GM12874 (cell line): ENCODE data around the gene PRDM16.

ENCODE experiments used
- TF ChIP-seq, protein P1 (sequence below): IDR thresholded peaks from 2 replicates; pipeline ENCODE4 v1.5.1; 2011; ENCODE audit warnings: low read depth, mild to moderate bottlenecking, control low read depth, low read length, moderate library complexity; ENCODE audit not compliant: insufficient read depth

Gene PRDM16

GRCh38 chr1:3139451-3139852 is 70.4 kb downstream of the PRDM16 start:
- TF ChIP-seq, protein P1, sequence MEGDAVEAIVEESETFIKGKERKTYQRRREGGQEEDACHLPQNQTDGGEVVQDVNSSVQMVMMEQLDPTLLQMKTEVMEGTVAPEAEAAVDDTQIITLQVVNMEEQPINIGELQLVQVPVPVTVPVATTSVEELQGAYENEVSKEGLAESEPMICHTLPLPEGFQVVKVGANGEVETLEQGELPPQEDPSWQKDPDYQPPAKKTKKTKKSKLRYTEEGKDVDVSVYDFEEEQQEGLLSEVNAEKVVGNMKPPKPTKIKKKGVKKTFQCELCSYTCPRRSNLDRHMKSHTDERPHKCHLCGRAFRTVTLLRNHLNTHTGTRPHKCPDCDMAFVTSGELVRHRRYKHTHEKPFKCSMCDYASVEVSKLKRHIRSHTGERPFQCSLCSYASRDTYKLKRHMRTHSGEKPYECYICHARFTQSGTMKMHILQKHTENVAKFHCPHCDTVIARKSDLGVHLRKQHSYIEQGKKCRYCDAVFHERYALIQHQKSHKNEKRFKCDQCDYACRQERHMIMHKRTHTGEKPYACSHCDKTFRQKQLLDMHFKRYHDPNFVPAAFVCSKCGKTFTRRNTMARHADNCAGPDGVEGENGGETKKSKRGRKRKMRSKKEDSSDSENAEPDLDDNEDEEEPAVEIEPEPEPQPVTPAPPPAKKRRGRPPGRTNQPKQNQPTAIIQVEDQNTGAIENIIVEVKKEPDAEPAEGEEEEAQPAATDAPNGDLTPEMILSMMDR: no peak

DNA sequence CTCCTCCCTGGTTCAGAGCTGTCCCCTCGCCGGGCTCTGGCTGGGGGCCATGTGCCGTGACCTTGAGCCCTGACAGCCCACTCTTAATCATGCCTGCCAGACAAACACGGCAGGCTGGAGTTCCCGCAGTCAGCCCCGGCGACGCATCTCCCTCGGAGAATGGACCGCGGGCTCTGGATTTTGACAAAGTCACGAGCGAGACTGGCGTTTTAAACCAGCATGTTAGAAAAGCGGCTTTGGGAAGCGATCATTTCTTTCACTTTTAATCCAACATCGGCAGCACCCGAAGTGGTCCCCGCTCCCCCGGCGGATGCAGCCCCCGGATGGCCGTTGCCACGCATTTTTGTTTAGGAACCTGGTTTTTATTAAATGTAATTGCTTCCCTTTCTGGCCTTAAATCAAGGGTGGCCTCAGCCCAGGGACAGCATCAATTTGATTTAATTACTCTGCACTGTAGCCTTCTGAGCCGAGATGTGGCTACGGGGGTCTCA is 70.9 kb downstream of the PRDM16 start:
- TF ChIP-seq, protein P1: no peak

- TF ChIP-seq, protein P1: no peak
Measured at GRCh38 chr1:3140437-3140836, 71.4 kb downstream of the PRDM16 start.

DNA sequence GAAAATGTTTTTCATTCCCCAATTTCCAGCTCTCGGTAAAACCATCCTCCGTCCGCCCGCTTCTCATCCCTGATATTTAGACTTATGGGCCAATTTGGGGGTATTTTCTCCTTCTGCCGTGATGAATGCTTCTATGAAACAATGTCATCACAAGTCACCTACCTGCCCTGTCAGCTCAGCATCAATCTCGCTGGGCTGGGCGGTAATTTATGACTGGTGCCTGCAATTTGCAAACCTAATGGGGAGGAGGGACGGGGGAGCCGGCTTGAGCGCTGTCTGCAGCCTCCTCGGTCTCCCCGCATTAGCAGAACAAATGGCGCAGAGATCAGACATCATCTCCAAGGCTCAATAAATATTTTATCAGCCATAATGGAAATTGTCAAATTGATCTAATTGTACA is 72.1 kb downstream of the PRDM16 start:
- TF ChIP-seq, protein P1: no peak

GRCh38 chr1:3141836-3142235 is 72.8 kb downstream of the PRDM16 start:
- TF ChIP-seq, protein P1: no peak

DNA sequence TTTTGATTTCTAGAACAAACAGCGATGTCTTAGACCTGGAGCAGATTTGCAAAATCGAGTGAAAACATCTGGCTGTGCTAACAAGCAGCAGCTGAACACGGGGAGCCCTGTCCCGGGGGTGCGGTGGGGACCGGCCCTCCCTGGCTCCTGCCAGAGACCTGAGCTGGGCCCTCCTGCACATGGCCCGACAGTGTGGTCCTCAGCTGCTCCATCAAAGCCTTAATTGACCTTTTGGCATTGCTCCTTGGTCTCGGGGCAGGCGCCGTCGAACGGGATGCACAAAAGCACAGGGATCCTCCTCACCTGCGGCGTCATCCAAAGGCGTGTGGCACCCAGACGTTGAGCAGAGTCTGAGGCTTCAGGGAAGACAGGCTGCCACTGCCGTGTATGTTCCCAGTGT is 73.2 kb downstream of the PRDM16 start:
- TF ChIP-seq, protein P1: no peak

- TF ChIP-seq, protein P1: no peak
Measured at GRCh38 chr1:3142751-3143150, 73.7 kb downstream of the PRDM16 start.
